Stimulated activated CD8-positive, alpha-beta memory T cell treated with anti-CD3 and anti-CD28 coated beads, Interleukin-15, amount 100 ng/mL, for 1 hour (primary cell): ENCODE data around the gene RLF.

Experiments used
- DNase-seq: peaks from one replicate; pipeline ENCODE4 v3.0.0-alpha.2; 2020; ENCODE audit warnings: low read depth

The RLF gene, protein sequence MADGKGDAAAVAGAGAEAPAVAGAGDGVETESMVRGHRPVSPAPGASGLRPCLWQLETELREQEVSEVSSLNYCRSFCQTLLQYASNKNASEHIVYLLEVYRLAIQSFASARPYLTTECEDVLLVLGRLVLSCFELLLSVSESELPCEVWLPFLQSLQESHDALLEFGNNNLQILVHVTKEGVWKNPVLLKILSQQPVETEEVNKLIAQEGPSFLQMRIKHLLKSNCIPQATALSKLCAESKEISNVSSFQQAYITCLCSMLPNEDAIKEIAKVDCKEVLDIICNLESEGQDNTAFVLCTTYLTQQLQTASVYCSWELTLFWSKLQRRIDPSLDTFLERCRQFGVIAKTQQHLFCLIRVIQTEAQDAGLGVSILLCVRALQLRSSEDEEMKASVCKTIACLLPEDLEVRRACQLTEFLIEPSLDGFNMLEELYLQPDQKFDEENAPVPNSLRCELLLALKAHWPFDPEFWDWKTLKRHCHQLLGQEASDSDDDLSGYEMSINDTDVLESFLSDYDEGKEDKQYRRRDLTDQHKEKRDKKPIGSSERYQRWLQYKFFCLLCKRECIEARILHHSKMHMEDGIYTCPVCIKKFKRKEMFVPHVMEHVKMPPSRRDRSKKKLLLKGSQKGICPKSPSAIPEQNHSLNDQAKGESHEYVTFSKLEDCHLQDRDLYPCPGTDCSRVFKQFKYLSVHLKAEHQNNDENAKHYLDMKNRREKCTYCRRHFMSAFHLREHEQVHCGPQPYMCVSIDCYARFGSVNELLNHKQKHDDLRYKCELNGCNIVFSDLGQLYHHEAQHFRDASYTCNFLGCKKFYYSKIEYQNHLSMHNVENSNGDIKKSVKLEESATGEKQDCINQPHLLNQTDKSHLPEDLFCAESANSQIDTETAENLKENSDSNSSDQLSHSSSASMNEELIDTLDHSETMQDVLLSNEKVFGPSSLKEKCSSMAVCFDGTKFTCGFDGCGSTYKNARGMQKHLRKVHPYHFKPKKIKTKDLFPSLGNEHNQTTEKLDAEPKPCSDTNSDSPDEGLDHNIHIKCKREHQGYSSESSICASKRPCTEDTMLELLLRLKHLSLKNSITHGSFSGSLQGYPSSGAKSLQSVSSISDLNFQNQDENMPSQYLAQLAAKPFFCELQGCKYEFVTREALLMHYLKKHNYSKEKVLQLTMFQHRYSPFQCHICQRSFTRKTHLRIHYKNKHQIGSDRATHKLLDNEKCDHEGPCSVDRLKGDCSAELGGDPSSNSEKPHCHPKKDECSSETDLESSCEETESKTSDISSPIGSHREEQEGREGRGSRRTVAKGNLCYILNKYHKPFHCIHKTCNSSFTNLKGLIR (N-terminal part only)

DNA sequence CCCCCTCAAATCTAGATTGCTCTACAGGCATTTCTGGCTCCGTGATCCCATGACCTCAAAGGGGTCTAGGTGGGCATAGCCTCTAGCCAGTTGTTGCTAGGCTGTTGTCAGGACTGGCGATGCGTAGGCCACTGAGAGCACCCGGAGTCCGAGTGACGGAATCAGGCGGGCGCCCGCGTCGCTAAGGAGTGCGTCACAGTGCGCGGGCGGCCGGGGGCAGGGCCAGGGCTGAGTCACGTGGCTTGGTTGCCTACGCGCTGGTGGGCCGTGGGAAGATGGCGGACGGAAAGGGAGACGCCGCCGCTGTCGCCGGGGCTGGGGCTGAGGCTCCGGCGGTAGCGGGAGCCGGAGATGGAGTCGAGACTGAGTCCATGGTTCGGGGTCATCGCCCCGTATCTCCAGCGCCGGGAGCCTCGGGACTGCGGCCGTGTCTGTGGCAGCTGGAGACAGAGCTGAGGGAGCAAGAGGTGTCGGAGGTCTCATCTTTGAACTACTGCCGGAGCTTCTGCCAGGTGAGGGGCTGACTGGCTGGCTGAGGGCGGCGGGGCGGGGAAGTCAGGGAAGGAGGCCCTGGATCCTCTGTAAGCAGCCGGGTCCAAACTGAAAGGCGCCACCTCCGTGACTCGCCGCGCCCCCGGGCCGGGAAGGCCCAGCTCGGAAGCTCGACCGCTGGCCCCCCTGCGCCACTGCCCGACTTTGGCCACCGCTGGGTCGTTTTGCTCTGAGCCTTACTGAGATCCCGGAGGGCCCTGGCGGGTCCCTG is at the start of gene RLF:
Gene RLF (plus strand): TSS at position 263 of the 763 bp plus-strand sequence. CDS start 13 bp downstream, at position 276.
- peak; percentile 88 for DNase-seq

DNA sequence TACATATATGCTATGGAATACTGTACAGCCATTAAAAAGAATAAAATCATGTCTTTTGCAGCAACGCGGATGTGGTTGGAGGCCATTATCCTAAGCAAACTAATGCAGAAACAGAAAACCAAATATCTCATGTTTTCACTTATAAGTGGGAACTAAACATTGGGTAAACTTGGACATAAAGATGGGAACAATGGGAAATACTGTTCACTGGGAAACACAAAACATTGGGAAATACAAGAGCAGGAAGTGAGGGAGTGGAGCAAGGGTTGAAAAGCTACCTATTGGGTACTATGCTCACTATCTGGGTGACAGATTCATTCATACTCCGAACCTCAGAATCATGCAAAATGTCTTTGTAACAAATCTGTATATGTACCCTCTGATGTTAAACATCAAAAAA is 46.8 kb upstream of the RLF start:
- no peak for DNase-seq

DNA sequence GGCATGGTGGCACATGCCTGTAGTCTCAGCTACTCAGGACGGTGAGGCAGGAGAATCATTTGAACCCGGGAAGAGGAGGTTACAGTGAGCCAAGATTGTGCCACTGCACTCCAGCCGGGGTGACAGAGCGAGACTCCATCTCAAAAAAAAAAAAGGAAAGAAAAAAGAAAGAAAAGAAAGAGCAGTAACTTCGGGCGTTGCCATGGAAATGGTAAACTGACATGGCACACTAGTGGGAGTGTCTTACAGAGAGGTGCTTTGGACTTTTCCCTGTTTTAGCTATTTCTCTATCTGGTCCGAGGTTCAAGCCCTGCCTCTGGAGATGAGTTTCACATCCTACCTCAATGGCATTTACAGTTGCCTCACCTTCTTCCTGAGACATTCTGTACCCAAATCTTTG is 41.1 kb upstream of the RLF start:
- DNase-seq: no peak

DNA sequence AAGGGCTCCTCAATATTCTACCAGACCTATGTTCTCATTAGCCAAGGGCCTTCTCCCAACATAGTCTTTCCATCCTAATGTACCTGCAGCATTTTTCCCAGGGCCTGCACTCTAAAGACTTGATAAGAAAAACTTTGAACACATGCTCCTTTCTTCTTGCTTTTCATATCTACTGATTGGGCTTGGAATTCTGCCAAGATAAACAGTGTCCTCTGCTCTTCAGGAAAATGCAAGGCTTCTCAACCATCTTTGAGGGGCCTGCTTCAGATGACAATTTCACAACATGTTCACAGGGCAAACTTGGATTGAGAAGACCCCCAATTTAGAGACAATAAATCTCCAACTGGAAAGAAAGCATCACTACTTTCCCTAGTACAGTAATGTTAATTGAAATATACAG is 38.3 kb upstream of the RLF start:
- no peak for DNase-seq

DNA sequence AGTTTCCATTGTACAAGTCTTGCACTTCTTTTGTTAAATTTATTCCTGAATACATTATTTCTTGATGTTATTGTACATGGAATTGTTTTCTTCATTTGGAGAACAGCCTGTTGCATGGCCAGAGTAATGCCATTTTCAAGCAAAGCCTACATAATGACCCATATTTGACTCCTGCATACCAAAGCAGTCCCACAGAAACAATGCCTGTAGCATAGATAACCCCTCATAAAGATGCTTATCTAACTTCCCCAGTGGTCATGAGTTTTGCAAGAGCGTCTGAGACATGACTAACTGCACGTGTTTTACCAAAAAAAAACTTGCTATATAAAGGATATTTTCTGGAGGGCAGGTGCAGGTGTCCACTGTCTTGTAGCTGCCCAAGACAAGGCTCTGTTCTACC is 30.3 kb upstream of the RLF start:
- DNase-seq: no peak

DNA sequence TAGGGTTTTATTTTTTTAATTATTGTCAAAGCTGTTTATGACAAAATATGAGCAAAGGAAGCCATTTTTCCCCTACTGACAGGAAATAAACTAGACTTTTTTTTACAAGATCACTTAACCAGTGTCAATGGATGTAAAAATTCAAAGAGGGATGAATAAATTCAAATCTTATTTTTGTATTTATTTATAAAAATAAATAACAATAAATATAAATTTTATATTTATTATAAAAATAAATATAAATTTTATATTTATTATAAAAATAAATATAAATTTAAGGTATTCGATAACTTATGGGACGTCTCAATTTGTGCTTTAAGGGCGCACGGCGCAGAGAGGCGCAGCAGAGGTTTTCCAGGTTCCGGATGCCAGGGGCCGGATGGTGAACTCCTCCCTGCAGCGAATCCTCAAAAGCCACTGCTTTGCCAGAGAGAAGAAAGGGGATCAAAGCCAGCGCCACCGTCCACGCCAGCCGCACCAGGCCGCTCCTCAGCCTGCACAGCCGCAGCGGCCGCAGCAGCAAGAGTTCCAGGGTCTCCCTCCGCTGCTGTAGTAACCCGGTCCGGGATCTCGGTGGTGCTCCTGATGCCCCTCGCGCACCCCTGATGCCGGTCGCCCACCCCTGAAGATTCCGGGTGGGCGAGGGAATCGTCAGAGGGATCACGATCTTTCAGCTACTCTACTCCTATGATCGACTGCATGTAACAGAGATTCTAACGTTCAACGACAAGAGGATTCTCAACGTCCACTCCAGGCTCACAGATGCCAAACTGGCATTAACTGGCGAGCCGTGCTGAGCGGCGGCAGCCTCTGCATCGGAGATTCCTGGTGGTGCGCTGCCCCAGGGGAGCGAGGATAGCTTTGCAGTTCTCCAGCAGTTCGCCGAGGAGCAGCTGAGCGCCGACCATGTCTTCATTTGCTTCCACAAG is 28.5 kb upstream of the RLF start:
- DNase-seq: no peak

DNA sequence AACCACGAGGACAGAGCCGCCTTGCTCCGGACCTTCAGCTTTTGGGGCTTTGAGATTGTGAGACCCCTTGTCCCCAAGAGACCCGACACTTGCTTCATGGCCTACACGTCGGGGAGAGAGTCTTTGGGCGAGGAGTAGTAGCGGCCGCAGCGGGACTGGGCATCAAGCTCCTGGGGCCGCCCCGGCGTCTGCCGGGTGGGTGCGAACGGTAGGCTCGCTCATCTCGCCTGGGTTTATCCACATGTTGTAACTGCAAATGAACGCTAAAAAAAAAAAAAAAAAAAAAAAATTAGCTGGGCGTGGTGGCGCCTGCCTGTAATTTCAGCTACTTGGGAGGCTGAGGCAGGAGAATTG is 27.9 kb upstream of the RLF start:
- no peak for DNase-seq

DNA sequence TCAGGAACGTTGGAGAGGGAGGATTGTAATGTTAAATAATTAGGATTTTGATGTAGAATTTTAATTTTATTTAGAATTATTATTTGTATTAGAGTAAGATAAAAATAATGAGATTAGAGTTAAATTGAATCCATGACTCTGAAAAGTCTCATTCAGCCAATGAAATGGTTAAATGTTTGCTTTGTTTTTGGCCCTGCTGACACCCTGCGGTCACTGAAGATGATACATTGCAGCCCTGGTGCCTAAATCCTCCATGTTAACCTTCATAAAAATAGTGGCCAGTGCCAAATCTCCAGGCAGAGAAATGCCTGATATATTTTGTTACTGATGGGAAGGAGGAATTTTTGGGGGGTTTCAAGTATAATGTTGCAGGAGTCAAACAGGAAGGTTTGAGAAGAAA is 27.3 kb upstream of the RLF start:
- no peak for DNase-seq

DNA sequence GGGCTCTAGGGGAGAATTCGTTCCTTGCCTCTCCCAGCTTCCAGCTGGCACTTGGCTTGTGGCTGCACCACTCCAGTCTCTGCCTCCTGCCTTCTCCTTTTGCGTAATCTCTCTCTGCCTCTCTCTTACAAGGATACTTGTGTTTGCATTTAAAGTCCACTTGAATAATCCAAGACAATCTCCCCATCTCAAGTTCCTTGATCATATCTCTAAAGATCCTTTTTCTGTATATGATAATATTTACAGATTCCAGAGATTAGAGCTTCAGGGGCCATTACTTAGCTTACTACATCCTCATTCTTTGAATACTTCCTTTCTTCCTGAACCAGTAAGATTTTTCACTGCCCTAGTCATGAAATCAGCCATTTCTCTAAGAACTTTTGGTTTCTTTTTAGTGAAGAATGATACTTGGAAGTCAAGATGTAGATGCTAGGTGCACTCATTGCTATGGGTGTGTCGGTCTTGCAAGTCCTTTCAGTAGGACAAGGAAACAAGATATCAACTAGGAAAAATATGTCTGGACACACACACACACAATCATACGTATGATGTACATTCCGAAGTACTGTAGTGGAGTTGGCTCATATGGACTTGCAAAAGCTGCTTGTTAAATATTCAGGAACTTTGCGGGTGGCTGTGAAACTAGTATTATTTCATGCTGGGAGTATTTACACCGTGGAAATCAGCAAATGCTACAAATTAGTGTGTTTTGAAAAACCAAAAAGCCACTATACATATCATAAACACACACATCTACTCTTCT is 20.8 kb upstream of the RLF start:
- DNase-seq: no peak

DNA sequence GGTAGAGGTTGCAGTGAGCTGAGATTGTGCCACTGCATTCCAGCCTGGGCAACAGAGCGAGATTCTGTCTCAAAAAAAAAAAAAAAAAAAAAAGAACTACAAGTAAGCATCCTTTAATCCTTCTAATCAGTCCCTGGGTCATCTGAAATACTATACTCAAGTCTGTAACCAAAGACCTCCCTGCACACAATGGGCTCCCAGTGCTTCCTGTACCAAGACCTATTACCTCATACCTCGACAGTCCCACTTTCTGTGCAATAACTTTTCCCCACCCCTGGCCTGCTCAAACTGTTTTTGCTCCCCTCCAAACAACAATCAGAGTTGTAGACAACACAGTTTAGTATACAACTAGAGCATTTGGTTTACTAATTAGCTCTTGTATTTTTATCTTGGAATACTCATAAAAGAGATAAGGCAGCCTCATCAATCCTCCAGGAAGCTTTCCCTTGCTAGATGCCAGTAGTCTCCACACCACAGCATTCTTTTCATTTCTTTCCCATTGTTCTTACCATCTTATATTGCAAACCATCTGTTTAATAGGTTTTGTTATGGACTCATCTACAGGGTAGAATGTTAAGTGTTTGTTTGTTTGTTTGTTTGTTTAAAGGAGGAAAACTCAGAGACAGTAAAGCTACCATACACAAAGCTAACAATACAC is 19.2 kb upstream of the RLF start:
- no peak for DNase-seq

DNA sequence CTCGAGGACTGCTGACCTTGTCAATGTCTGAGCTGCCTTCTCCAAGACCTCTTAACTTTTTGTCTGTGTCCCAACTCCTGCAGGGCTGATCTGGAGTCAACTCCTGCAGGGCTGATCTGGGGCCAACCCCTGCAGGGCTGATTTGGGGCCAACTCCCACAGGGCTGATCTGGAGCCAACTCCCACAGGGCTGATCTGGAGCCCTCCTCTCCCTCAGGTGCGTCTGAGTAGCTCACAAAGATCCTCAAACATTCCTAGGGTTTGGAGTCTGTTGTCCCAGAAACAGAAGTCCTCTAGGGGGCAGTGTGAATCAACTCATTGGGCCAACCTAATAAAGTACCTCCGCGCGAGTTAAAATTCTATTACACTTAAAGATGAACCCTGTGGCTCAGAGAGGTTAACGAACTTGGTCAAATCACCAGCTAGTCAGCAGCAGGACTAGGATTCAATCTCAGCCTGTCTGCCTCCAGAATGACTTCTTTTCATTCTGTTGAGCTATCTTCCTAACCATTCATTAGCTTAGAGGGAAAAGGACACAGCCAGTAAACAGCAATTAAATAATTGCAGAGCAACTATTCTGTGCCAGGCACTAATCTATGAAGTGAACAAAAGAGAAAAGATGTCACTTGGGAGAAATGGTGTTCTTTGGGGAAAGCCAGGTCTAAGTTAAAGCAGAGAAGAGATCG is 17.2 kb upstream of the RLF start:
- DNase-seq: peak; percentile 24

DNA sequence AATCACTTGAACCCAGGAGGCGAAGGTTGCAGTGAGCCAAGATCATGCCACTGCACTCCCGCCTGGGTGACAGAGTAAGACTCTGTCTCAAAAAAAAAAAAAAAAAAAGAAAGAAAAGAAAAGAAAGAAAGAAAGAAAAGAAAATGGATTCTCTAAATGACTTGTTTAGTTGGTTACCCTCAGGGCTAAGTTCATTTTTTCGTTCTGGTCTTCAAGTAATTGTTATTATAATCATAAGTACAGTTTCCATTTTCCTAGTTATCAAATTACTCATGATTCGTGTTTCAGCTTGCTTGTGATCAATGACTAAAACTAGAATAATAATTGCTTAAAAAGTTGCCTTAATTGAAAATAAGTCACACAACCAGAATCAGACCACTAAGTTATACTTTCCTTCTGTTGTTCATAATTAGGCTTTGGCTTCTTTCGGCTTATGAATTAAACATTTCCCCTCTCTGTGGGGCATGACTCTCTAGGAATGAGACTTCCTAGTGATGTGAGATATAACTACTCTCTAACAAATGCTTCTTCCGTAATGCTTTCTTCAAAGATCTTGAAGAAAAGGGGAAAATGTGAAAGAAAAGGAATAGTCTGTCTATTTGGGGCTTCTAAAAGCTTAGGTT is 9.6 kb upstream of the RLF start:
- DNase-seq: no peak

DNA sequence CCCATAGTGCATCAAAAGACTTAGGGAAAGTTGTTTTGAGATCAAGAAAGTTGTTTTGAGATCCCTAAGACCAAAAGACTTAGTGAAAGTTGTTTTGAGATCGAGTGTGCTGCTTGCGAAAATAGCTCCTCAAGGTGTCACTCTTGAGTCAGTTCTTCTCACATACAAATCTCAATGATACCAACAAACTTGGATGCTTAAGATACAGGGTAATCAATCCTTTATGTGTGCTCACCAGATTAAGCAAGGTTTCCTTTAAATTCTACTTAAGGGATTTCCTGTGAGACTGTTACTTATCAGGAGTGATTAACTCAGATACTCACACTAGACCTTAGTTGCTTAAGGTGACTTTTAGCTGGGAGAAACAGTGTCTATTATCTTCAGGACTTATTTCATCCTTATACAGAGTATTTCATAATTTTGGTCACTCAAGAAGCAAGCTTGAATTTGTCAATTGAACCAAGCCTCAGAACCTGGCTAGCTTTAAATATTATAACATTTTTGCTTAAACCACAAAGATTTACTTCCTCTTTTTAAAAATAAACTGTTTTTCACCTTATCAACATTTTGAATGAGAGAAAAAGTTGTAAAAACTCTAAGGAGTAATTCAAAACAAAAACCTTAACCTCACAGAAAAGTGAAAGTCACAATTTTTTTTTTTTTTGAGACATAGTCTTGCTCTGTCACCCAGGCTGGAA is 8.0 kb upstream of the RLF start:
- DNase-seq: no peak

DNA sequence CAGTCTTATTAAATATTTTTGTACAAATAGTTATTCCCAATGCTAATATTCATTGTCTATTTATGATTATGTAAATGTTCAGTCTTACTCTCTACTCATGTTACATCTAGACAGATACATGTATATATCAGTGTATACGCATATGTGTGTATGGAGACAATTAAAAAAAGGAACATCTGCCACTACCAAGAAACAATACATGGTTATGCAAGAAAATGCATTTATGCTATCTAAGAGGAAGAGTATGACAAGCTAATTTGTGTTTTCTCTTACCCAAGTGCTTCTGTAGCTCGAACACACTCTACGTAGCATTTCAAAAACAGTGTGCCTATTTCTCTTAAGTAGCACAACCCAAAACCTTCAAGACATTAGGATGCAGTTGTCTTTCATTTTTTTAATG is 6.1 kb upstream of the RLF start:
- no peak for DNase-seq

DNA sequence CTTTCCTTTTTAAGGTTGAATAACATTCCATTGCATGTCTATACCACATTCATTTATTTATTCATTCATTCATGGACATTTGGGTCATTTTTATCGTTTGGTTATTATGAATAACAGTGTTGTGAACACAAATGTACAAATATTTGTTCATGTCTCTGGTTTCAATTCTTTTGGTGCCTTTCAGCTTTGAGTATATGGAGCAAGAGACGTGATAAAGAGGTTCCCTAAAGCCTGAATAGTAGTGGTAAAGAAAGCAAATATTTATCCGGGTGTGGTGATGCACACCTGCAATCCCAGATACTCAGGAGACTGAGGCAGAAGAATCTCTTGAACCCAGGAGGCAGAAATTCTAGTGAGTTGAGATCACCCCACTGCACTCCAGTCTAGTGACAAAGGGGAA is 5.3 kb upstream of the RLF start:
- no peak for DNase-seq

DNA sequence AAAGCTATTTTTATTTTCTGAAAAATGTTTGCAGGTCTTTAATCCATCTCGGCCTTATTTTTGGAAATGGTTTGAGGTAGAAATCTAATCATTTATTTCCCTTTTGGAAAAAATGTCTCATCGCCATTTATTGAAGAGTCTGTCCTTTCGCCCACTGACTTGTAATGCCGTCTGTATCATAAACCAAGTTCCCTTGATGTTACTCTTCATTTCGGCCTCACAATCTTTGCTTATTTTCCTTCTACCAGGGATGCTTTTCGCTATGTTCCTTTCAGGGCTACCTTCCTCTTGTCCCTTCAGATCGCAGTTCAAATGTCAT is 422 bp upstream of the RLF start:
- no peak for DNase-seq

DNA sequence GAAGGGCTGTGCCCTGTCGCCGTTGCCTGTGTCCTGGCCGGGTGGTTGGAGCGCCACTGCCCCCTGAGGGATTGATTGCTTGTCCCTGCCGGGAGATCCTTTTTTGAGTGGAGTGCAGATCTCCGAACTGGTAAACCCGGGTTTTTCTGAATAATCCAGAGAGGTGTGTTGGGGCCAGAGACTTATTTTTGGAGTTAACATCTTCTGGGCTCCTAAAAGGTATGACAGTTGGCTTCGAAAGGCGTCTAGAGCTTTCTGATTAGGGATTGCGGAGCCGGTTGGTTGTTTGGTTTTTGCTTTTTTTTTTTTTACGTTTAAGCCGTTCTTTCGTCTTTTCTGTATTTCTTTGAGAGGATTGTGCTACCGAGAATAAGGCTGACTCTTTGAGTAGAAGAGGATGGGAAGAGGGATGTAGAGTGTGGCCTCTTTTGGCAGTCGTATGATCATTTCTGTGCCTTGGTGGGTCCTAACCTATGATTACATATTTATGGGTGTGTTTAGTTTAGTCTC is 756 bp downstream of the RLF start:
- no peak for DNase-seq
